GM12864 (cell line): ENCODE results near the gene IMMP2L.

ENCODE experiments used
- DNase-seq: peaks from one replicate; pipeline ENCODE4 v3.0.0-alpha.2; 2011; ENCODE audit warnings: low read depth
- H3K4me3 ChIP-seq: 2 replicates; pipeline ENCODE4 v1.5.1; 2011; ENCODE audit warnings: mild to moderate bottlenecking, low read depth, low read length, control low read depth
- TF ChIP-seq, protein P1 (sequence below): IDR thresholded peaks from 2 replicates; pipeline ENCODE4 v1.5.1; 2011; ENCODE audit warnings: low read depth, mild to moderate bottlenecking, moderate library complexity, low read length, control low read depth, inconsistent platforms; ENCODE audit errors: missing control alignments

The IMMP2L gene

DNA sequence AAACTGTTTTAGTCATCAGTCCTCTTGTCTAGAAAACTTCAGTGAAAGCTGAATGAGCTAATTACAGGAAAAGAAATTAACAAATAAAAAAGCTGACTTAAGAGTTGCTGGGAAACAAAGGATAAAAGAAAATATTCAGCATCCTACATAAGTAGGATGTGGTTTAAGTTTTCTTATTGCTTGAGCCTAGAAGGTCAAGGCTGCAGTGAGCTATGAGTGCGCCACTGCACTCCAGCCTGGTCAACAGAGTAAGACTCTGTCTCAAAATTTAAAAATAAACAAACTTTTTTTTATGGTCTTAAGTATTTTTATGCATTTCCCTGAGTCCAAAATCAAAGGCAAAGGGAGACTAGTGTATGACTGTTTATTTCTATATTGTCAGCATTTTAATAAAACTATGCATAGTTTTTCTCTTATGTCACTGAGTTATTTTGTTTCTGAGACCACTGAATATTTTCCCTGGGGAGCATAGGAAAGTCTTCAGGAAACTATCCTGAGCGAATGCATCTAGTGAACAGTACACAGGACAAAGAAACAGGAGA, 511.3 kb downstream of the IMMP2L start:
- H3K4me3 ChIP-seq = no peak overlapping the region
- DNase-seq = no peak
- TF ChIP-seq, protein P1, sequence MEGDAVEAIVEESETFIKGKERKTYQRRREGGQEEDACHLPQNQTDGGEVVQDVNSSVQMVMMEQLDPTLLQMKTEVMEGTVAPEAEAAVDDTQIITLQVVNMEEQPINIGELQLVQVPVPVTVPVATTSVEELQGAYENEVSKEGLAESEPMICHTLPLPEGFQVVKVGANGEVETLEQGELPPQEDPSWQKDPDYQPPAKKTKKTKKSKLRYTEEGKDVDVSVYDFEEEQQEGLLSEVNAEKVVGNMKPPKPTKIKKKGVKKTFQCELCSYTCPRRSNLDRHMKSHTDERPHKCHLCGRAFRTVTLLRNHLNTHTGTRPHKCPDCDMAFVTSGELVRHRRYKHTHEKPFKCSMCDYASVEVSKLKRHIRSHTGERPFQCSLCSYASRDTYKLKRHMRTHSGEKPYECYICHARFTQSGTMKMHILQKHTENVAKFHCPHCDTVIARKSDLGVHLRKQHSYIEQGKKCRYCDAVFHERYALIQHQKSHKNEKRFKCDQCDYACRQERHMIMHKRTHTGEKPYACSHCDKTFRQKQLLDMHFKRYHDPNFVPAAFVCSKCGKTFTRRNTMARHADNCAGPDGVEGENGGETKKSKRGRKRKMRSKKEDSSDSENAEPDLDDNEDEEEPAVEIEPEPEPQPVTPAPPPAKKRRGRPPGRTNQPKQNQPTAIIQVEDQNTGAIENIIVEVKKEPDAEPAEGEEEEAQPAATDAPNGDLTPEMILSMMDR = no peak

DNA sequence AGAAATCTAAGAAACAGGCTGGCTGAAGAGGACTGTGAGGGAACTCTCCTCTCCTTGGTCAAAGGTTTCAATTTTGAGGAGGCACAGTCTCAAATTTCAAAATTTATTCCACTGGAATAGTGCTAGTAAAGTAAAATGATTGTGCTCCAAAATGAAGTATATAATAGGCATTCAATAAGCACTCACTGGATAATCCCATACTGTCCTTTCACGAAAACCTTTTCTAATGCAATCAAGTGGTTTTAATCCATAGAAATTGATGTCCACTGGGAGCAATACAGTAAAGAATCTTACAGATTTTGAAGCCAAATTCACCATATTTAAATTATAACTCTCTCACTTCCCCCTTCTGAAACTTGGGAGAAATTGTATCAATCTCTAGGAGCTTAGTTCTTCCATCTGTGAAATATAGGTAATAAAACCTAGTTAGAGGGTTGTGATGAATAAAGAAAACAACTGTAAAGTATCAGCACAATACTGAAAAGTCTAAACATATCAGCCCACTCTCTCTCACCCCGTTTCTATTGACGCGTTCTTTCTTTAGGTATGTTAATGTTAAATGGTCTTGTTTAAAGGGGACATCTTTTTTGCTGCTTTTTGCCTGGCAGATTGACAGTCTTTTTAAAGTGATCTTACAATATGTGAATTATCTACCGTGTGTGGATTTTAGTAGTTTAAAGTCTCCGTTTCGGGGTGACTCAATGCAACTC, 512.2 kb downstream of the IMMP2L start:
- no peak overlapping the region for H3K4me3 ChIP-seq
- TF ChIP-seq, protein P1 = no peak
- DNase-seq = no peak

- no peak for DNase-seq
- H3K4me3 ChIP-seq = no peak overlapping the region
- TF ChIP-seq, protein P1 = no peak
Observed at GRCh38 chr7:111047595-111047994, 514.7 kb downstream of the IMMP2L start.

GRCh38 chr7:111045449-111045848, 516.8 kb downstream of the IMMP2L start:
- no peak for DNase-seq
- TF ChIP-seq, protein P1 = no peak
- H3K4me3 ChIP-seq = no peak overlapping the region

DNA sequence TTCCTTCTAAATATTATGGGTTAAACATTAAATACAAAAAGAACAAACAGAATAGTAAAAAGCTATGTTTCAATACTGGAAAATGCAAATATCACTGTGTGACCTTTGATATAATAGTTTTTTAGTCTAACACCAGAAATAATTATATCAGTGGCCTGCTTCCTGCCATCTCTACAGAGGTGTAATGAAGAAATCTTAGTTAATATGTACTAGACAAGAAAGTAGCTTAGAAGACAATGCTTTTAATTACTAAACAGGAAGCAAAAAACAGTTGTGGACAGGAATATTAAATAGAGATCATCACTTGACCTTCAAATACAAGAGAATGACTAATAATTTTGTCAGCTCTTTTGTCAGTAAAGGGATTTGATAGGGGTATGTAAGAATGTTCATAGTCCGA, 518.7 kb downstream of the IMMP2L start:
- no peak for DNase-seq
- TF ChIP-seq, protein P1 = no peak
- no peak overlapping the region for H3K4me3 ChIP-seq

- DNase-seq = no peak
- H3K4me3 ChIP-seq = no peak overlapping the region
- TF ChIP-seq, protein P1 = no peak
Observed at GRCh38 chr7:111042842-111043241, 519.5 kb downstream of the IMMP2L start.

- no peak overlapping the region for H3K4me3 ChIP-seq
- DNase-seq = no peak
- TF ChIP-seq, protein P1 = no peak
Observed at GRCh38 chr7:111041577-111041976, 520.7 kb downstream of the IMMP2L start.
